Colon (tissue), 2 donors: ENCODE measurements around the gene SPPL3.
"Not testable (repeated sequence)": the region's sequence is repeated elsewhere in the genome, so short reads cannot be mapped to it uniquely, and the experiment has no call there.

Experiments
- FAIRE-seq: peaks from 2 replicates; lab custom pipeline; 2012; peaks lifted over from hg19 to GRCh38; lab: Jason Lieb, UNC
- donor health status: control.
- donor health status: control.

Gene SPPL3

GRCh38 chr12:120842595-120842994, 61.6 kb downstream of the SPPL3 start:
- no peak for FAIRE-seq

DNA sequence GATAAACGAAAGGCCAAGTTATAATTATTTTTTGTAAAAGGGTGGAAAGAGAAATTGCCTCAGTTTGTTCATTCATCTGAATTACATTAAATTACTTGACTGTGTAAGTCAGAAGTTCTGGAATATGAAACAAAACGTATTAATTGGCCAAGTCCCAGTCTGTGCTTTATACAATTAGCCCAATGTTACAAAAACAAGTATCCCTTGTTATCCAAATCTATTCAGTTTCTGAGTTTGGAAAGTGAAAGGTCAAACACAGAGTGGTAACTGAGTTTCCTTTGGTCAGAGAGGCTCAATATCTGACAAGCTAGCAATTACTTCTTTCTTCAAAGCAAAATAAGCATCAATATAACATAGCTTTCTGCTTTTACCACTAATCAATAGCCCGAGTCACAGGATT, 62.6 kb downstream of the SPPL3 start:
- no peak for FAIRE-seq

DNA sequence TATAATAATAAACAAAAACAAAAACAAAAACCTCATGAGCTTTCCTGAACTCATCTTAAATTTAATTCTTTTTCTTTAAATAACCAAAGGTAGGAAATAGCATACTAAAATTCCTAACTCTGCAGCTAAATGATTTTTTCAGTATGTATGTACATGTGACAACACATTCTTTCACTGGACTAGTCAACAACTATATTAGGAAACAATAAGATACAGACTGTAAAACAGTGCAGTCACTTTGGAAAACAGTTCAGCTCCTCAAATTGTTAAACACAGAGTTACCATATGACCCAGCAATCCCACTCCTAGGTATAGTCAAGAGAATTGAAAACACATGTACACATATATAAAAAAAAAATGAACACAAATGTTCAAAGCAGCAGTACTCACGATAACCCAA, 64.7 kb downstream of the SPPL3 start:
- no peak for FAIRE-seq

GRCh38 chr12:120838629-120839383, 65.4 kb downstream of the SPPL3 start:
- FAIRE-seq: not testable (repeated sequence)

DNA sequence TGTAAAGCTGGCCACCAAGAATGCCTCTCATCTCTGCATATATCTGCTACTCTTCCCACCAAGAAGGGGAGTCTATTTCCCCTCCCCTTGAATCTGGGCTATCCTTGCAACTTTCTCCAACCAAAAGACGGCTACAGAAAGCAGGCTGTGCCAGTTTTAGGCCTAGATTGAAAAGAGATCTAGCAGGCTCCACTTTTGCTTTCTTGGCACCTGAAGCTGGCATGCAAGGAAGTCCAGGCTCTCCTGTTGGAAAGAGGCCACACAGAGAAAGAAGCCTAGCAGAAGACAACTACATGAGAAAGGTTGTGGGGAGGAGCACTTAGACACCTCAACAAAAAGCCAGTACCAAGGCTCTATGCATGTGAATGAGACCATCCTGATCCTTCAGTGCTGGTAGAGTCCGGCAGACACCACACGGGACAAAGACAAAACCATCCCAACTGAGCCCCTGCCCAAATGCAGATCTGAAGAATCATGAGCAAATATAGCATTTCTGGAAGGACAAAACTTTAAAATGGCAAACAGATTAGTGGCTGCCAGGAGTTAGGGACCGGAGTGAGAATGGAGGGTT, 68.0 kb downstream of the SPPL3 start:
- FAIRE-seq: no peak

DNA sequence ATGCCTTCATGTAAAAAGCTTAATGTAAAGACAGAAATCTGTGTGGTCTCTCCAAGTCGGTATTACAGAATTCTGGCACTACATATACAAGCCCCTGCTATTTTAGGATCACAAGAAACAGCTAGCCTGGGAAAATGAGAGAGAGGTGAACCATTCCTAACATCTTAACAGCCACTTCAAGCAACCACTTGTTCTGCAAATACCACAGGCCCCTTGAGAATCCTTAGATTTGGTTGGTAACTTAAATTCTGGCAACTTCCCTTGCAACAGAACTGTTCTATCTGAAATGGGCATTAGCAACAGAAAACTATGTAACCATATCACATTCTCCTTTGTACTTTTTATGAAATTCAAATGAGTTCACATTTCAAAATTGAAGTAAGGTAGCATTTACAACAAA, 68.5 kb downstream of the SPPL3 start:
- FAIRE-seq: no peak

DNA sequence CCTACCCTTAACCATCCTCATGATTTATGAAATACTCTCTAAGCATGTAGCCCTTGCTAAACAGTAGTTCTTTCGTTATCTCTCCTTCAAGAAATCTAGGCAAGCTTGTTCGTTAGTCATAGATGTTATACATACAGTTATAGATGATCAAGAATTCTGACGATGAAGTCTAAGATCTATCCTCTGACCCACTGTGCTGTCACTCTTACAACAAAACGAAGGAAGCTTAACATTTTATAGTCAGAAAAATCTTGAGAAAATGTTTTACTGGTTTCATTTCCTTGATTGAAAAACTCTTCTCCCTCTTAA, 68.9 kb downstream of the SPPL3 start:
- no peak for FAIRE-seq

DNA sequence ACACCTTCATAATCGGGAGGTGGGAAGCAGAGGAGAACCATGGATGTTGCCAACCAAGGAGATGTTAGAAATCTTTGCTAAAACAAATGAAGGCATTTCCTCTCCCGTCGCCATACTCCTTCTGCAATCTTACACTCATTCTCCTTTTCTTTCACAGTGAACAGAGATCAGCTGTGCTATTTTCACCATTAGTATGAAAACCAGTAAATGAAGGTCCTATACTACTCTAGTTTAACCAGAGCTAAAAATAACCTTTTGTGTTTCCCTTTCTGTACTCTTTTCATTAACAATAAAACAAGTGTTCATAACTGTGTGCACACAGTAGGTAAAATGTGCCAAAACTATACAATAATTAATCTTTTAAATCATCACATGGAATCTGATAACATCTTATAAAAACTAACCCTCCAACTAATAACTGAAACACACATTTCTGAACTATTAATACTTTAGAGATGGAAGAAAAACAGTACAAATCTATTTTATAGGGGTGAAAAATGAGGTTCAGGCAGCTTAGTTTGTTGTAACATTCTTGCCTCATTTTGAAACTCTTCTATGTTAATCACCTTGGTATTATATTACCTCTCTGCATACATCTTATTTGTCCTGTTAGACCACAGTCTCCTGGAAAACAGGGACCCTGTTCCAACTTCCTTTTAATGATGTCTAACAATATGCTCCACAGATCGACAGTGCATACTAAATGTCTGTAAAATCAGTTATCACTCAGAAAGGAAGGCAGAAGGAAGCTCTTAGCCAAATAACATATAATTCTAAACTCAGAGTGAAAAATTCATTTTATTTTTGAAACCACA, 69.5 kb downstream of the SPPL3 start:
- no peak for FAIRE-seq

DNA sequence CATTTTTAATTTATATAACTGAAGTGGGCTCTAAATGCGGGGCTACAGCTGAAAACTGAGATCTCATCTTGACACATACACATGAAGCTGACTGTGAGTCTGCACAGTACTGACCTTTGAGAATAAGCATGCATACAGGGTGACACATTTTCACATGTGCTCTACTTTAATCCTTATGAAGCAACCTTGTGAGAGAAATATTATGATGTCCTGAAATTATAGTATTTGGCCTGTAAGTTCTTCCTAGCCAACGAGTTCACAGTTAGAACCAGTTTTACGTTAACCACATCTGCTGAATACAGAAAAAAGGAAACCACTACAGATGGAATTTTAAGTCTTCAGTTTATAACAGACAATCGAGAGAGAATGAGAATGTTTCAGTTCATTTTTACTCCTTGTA, 70.3 kb downstream of the SPPL3 start:
- FAIRE-seq: no peak

GRCh38 chr12:120832737-120833136, 71.4 kb downstream of the SPPL3 start:
- FAIRE-seq: no peak

- FAIRE-seq: no peak
Measured at GRCh38 chr12:120831648-120832267, 72.4 kb downstream of the SPPL3 start.

DNA sequence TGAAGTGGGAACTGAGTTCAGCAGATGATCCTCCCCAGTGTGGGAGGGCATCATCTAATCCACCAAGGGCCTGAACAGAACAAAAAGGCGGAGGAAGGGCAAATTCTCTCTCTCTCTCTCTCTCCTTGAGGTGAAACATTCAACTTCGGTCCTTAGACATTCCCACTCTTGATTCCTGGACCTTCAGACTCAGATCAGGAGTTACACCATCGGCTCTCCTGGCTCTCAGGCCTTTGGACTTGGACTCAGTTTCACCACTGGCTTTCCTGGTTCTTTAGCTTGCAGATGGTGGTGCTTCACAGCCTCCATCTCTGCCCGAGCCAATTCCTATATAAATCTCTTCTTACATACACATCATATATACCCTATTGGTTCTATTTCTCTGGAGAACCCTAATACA, 73.2 kb downstream of the SPPL3 start:
- no peak for FAIRE-seq

GRCh38 chr12:120830052-120830940, 73.9 kb downstream of the SPPL3 start:
- FAIRE-seq: no peak

GRCh38 chr12:120826335-120826734, 77.8 kb downstream of the SPPL3 start:
- FAIRE-seq: no peak

GRCh38 chr12:120825337-120825736, 78.8 kb downstream of the SPPL3 start:
- FAIRE-seq: no peak

DNA sequence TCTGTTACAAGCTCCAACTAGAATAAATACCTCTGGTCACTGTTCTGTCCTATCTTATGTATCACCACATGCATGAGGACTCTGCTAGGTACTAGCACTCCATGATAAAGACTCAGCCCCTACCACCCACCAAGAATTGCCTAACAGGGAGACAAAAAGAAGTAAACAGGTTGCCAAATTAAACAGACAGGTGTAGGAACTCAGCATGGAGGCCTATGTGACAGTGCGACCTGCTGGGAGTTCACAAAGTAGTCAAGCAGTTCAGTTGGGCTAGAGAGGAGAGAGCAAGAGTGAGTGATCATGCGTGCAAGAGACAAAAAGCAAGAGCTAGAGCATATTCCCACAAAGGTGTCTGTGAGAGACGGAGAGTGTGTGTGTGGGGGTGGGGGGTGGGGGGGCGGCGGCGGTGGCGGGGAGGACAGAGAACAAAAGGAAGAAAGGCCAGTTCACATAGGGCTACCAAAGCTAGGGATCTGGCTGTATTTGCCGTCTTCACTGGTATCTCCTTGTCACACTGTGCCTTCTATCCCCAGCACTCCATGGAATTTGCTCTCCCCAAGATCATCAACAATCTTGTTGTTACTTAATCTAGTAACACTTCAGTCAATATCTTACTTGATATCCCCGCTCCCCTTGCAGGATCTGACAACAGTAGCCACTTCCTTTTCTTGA, 81.2 kb downstream of the SPPL3 start:
- no peak for FAIRE-seq

GRCh38 chr12:120821878-120822277, 82.3 kb downstream of the SPPL3 start:
- no peak for FAIRE-seq

GRCh38 chr12:120820884-120821510, 83.2 kb downstream of the SPPL3 start:
- FAIRE-seq: no peak

DNA sequence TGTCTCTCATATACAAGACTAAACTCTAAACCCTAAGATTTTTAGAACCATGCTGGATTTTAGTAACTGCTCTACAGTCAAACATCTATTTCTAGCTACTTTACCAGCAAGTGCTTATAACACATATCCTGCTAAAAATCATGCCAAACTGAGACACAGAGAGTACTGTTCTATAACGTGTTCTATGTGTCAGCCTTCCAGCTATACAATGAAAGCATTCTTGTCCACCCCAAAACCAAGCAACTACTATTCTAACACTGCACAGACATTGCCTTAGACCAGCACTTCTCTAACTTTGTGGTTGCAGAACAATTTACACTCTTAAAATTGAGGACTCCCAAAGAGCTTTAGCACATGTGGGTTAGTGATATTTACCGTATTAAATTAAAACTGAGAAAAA, 85.7 kb downstream of the SPPL3 start:
- FAIRE-seq: no peak

DNA sequence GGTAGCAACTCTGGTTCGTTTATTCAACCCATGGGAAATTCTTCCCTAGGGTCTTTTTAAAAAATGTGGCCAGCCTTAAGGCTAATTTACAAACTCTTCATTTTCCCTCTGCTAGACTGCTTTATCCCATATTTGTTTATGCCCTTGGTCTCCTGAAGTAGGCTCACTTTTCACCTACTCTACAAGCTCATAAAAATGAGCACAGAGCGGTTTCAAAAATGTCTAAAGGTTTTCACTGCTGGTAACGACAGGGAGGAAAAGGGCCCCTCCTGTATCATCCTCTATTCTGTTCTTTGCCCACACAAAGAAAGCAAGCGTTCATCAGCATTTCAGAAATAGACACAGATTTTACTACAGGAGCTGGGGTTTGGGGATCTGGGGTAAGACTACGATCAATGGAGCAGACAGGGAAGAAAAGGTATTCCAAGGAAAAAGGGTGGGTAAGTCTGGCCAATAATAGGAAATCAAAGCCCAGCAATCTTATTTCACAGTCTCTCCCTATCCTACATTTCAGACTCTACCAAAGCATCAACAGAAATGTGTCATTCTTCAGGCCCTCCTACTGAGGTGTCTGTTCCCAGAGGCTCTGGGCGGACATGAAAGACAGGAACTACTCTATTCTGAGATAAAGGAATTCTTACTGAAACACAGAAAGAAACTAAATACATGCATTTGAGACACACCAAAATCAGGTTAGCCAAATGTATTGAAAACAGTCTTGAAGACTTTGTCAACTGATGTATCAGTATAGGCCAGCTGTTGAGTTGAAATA, 86.4 kb downstream of the SPPL3 start:
- no peak for FAIRE-seq
